GM18499 (cell line): ENCODE measurements around the gene XXYLT1.
A peak's percentile ranks its signal among the peaks of the same experiment; 100 is the strongest.
"Not testable (repeated sequence)": the region's sequence is repeated elsewhere in the genome, so short reads cannot be mapped to it uniquely, and the experiment has no call there.

Experiments used
- ATAC-seq: cut with Tn5 transposase; IDR thresholded peaks from one replicate; pipeline ENCODE4 v1.9.1; 2021; ENCODE audit warnings: moderate number of reproducible peaks; ENCODE audit not compliant: insufficient read depth, unreplicated experiment

Gene XXYLT1

GRCh38 chr3:195102609-195103467 lies 168.1 kb downstream of the XXYLT1 start:
- no peak for ATAC-seq

GRCh38 chr3:195101927-195102608 lies 168.9 kb downstream of the XXYLT1 start:
- no peak for ATAC-seq

GRCh38 chr3:195101001-195101583 lies 169.9 kb downstream of the XXYLT1 start:
- ATAC-seq = no peak

GRCh38 chr3:195099951-195100785 lies 170.8 kb downstream of the XXYLT1 start:
- no peak for ATAC-seq

GRCh38 chr3:195098741-195099525 lies 172.0 kb downstream of the XXYLT1 start:
- ATAC-seq = no peak

- no peak for ATAC-seq
Measured at GRCh38 chr3:195097331-195098255, 173.4 kb downstream of the XXYLT1 start.

GRCh38 chr3:195096484-195097330 lies 174.3 kb downstream of the XXYLT1 start:
- ATAC-seq = no peak

GRCh38 chr3:195096053-195096452 lies 174.9 kb downstream of the XXYLT1 start:
- ATAC-seq = no peak

- ATAC-seq = no peak
Measured at GRCh38 chr3:195095704-195096036, 175.3 kb downstream of the XXYLT1 start.

- ATAC-seq = peak; percentile 67
Measured at GRCh38 chr3:195095035-195095703, 175.8 kb downstream of the XXYLT1 start.

- no peak for ATAC-seq
Measured at GRCh38 chr3:195094191-195094921, 176.6 kb downstream of the XXYLT1 start.

GRCh38 chr3:195093731-195094130 lies 177.2 kb downstream of the XXYLT1 start:
- ATAC-seq = no peak

GRCh38 chr3:195087840-195088601 lies 182.9 kb downstream of the XXYLT1 start:
- ATAC-seq = not testable (repeated sequence)

- no peak for ATAC-seq
Measured at GRCh38 chr3:195087328-195087727, 183.6 kb downstream of the XXYLT1 start.

- ATAC-seq = no peak
Measured at GRCh38 chr3:195086885-195087284, 184.1 kb downstream of the XXYLT1 start.

GRCh38 chr3:195086341-195086740 lies 184.6 kb downstream of the XXYLT1 start:
- no peak for ATAC-seq
